ENCODE measurements around the gene FBXW9. TPM values are rescaled to one million over a fixed set of nuclear protein-coding genes. Genes with fewer than 3 reads are reported as not detected.

Gene FBXW9
- total RNA-seq, 1 experiment from 2014 or later: 21.0 TPM

GRCh38 chr19:12711187-12711586, 14.8 kb upstream of the FBXW9 start:
- Histone ChIP-seq H3K27me3 (ENCODE audit: insufficient read depth, low read depth) (no peaks in the 10 kb centered on the region), H3K9me3 (ENCODE audit: insufficient read depth, low read depth) (no peaks in the 10 kb centered on the region), H2AFZ (no peak overlapping the region), H3K4me1 (replicated peaks; ENCODE audit: insufficient read depth) (no peaks in the 10 kb centered on the region), H3K27ac (no peak overlapping the region), H4K20me1 (ENCODE audit: insufficient read depth) (peaks cover 12% of the 10 kb centered on the region), H3K4me2 (no peak overlapping the region), H3K36me3 (ENCODE audit: low read depth) (peaks cover 44% of the 10 kb centered on the region), H3K9me2 (ENCODE audit: insufficient read depth) (no peaks in the 10 kb centered on the region), H3F3A (ENCODE audit: insufficient read depth, low read depth) (peaks cover 45% of the 10 kb centered on the region), H3K4me3 (no peak overlapping the region), H3K79me2 (ENCODE audit: low read depth) (peaks cover 13% of the 10 kb centered on the region; the same call in 1 of the 2 replicates)
- no peak for TF ChIP-seq EZH2 (IDR thresholded peaks at IDR 0.05; ENCODE audit: low read depth)
- TF ChIP-seq, protein P1, sequence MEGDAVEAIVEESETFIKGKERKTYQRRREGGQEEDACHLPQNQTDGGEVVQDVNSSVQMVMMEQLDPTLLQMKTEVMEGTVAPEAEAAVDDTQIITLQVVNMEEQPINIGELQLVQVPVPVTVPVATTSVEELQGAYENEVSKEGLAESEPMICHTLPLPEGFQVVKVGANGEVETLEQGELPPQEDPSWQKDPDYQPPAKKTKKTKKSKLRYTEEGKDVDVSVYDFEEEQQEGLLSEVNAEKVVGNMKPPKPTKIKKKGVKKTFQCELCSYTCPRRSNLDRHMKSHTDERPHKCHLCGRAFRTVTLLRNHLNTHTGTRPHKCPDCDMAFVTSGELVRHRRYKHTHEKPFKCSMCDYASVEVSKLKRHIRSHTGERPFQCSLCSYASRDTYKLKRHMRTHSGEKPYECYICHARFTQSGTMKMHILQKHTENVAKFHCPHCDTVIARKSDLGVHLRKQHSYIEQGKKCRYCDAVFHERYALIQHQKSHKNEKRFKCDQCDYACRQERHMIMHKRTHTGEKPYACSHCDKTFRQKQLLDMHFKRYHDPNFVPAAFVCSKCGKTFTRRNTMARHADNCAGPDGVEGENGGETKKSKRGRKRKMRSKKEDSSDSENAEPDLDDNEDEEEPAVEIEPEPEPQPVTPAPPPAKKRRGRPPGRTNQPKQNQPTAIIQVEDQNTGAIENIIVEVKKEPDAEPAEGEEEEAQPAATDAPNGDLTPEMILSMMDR (conservative IDR thresholded peaks at IDR 0.05): no peak
- CTCF ChIA-PET: no interaction called here
- POLR2A ChIA-PET (ENCODE audit: unreplicated experiment): no interaction called here
- no peak for DNase-seq
- intact Hi-C loops (cut with micrococcal nuclease; ENCODE audit: unreplicated experiment): no loop called here
- BruUV-seq (replicated peaks): no TSS peak

DNA sequence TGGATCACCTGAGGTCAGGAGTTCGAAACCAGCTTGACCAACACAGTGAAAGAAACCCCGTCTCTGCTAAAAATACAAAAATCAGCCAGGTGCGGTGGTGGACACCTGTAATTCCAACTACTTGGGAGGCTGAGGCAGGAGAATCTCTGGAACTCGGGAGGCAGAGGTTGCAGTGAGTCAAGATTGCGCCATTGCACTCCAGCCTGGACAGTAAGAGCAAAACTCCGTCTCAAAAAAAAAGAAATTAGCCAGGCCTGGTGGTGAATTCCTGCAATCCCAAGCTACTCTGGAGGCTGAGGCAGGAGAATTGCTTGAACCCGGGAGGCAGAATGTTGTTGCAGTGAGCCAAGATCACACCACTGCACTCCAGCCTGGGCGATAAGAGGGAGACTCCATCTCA, 12.2 kb upstream of the FBXW9 start:
- peaks cover 46% of the 10 kb centered on the region for H3K36me3 ChIP-seq (ENCODE audit: low read depth)
- no peaks in the 10 kb centered on the region for H3K9me3 ChIP-seq (ENCODE audit: insufficient read depth, low read depth)

GRCh38 chr19:12706332-12706718, 9.9 kb upstream of the FBXW9 start:
- intact Hi-C loops (cut with micrococcal nuclease; ENCODE audit: unreplicated experiment): no loop called here
- Histone ChIP-seq H3K27me3 (ENCODE audit: insufficient read depth, low read depth) (no peaks in the 10 kb centered on the region), H3K4me1 (replicated peaks; ENCODE audit: insufficient read depth) (no peaks in the 10 kb centered on the region), H3F3A (ENCODE audit: insufficient read depth, low read depth) (peaks cover 31% of the 10 kb centered on the region), H3K79me2 (ENCODE audit: low read depth) (no peaks in the 10 kb centered on the region; the same call in 1 of the 2 replicates), H3K9me3 (ENCODE audit: insufficient read depth, low read depth) (no peaks in the 10 kb centered on the region), H3K27ac (no peak overlapping the region), H2AFZ (no peak overlapping the region), H3K36me3 (ENCODE audit: low read depth) (peaks cover 45% of the 10 kb centered on the region), H4K20me1 (ENCODE audit: insufficient read depth) (peaks cover 20% of the 10 kb centered on the region), H3K4me2 (no peak overlapping the region), H3K4me3 (no peak overlapping the region), H3K9me2 (ENCODE audit: insufficient read depth) (no peaks in the 10 kb centered on the region)
- no peak for DNase-seq
- TF ChIP-seq, protein P1 (conservative IDR thresholded peaks at IDR 0.05): no peak
- TF ChIP-seq EZH2 (IDR thresholded peaks at IDR 0.05; ENCODE audit: low read depth): no peak
- ChIA-PET CTCF (no interaction called here), POLR2A (ENCODE audit: unreplicated experiment) (no interaction called here)
- BruUV-seq (replicated peaks): no TSS peak

More for the DNA sequence above, 12.2 kb upstream of the FBXW9 start:
- Histone ChIP-seq H3K4me1 (replicated peaks; ENCODE audit: insufficient read depth) (no peaks in the 10 kb centered on the region), H2AFZ (no peak overlapping the region), H3K9me2 (ENCODE audit: insufficient read depth) (no peaks in the 10 kb centered on the region), H4K20me1 (ENCODE audit: insufficient read depth) (peaks cover 14% of the 10 kb centered on the region), H3F3A (ENCODE audit: insufficient read depth, low read depth) (peaks cover 36% of the 10 kb centered on the region), H3K27ac (no peak overlapping the region), H3K27me3 (ENCODE audit: insufficient read depth, low read depth) (no peaks in the 10 kb centered on the region), H3K79me2 (ENCODE audit: low read depth) (no peaks in the 10 kb centered on the region; the same call in 1 of the 2 replicates), H3K4me2 (no peak overlapping the region), H3K4me3 (no peak overlapping the region)
- no peak for DNase-seq
- intact Hi-C loops (cut with micrococcal nuclease; ENCODE audit: unreplicated experiment): no loop called here
- CTCF ChIA-PET: interaction anchor here (0.5 to 0.7 kb wide), 2 partner anchors 52 to 1794 kb away, joined by 4 to 5 read pairs; no protein-coding TSS in a partner anchor
- POLR2A ChIA-PET (ENCODE audit: unreplicated experiment): interaction anchor here (0.5 kb wide), 1 partner anchor 23 kb away, joined by 3 read pairs; no protein-coding TSS in a partner anchor
- no peak for TF ChIP-seq EZH2 (IDR thresholded peaks at IDR 0.05; ENCODE audit: low read depth)
- TF ChIP-seq, protein P1 (conservative IDR thresholded peaks at IDR 0.05): no peak
- BruUV-seq (replicated peaks): no TSS peak
